Activated CD4-positive, alpha-beta T cell treated with anti-CD3 and anti-CD28 coated beads, Interleukin-2, amount 10 ng/mL, durations not matched to agents 7 days and 5 days (primary cell): ENCODE results near the gene ADRA2B. TPM values are rescaled to one million over a fixed set of nuclear protein-coding genes. Genes with fewer than 3 reads are reported as not detected.
"Not testable (repeated sequence)": the region's sequence is repeated elsewhere in the genome, so short reads cannot be mapped to it uniquely, and the experiment has no call there.

Source experiments
- CTCF ChIA-PET: fragments of 350-600 bp; sonication (Branson Sonifier 250); formaldehyde crosslinking; loops from one replicate; lab custom pipeline; 2021; ENCODE audit warnings: antibody characterized with exemption; lab: Charles Lee
- POLR2A ChIA-PET: fragments of 350-600 bp; sonication (Branson Sonifier 250); formaldehyde crosslinking; loops from one replicate; lab custom pipeline; 2021; ENCODE audit warnings: antibody characterized with exemption; lab: Charles Lee
- DNase-seq: peaks from one replicate; pipeline ENCODE4 v3.0.0-alpha.2; 2020
- H3K27ac Mint-ChIP-seq: one replicate; pipeline ENCODE4 v1.8.0; 2021; ENCODE audit warnings: mild to moderate bottlenecking, moderate library complexity, mixed read lengths
- H3K27me3 Mint-ChIP-seq: one replicate; pipeline ENCODE4 v1.8.0; 2021; ENCODE audit warnings: mixed read lengths
- H3K36me3 Mint-ChIP-seq: one replicate; pipeline ENCODE4 v1.8.0; 2021; ENCODE audit warnings: low read depth, mixed read lengths
- H3K4me1 Mint-ChIP-seq: one replicate; pipeline ENCODE4 v1.8.0; 2021; ENCODE audit warnings: mixed read lengths
- H3K4me3 Mint-ChIP-seq: one replicate; pipeline ENCODE4 v1.8.0; 2021; ENCODE audit warnings: mild to moderate bottlenecking, moderate library complexity, mixed read lengths
- H3K9me3 Mint-ChIP-seq: one replicate; pipeline ENCODE4 v1.8.0; 2021; ENCODE audit warnings: mixed read lengths
- total RNA-seq, 2 experiments: library from RNA; stranded (reverse); gene quantifications; one replicate each; pipeline ENCODE4 v1.2.3, GENCODE V29; 2021

Gene ADRA2B
- total RNA-seq: under 1 TPM in 1 of 2 experiments, not detected in 1; 0.06 TPM

- H3K36me3 Mint-ChIP-seq: no peaks in the 10 kb centered on the region
- ChIA-PET POLR2A (no interaction called here), CTCF (interaction anchor here (0.6 to 3.6 kb wide), 34 partner anchors 8 to 536 kb away, joined by 3 to 28 read pairs (median 4); partner anchors contain the start of genes ANKRD36C, ASTL and ITPRIPL1)
Observed at GRCh38 chr2:96116424-96116878, at the start of gene ADRA2B. Gene ADRA2B (minus strand): TSS chr2:96116571. CDS start chr2:96116149, 422 bp downstream.

GRCh38 chr2:96164459-96165184 is 48.3 kb upstream of the ADRA2B start:
- H3K27me3 Mint-ChIP-seq: no peaks in the 10 kb centered on the region
- H3K27ac Mint-ChIP-seq: peak overlapping the region; percentile 95
- peaks cover 5% of the 10 kb centered on the region for H3K36me3 Mint-ChIP-seq
- H3K4me3 Mint-ChIP-seq: peak overlapping the region; percentile 50
- H3K9me3 Mint-ChIP-seq: peaks cover 8% of the 10 kb centered on the region
- peak; percentile 67 for DNase-seq
- POLR2A ChIA-PET: no interaction called here
- H3K4me1 Mint-ChIP-seq: peaks cover 48% of the 10 kb centered on the region
- CTCF ChIA-PET: interaction anchor here (0.8 to 3.6 kb wide), 3 partner anchors 9 to 98 kb away, joined by 4 to 26 read pairs (median 6); no protein-coding TSS in a partner anchor

More at GRCh38 chr2:96116424-96116878, at the start of gene ADRA2B:
- Mint-ChIP-seq H3K4me3 (peak within 1 kb of the TSS; percentile 68), H3K4me1 (peaks cover 17% of the 10 kb centered on the region), H3K27me3 (peaks cover 35% of the 10 kb centered on the region), H3K9me3 (no peaks in the 10 kb centered on the region), H3K27ac (peak within 1 kb of the TSS; percentile 50)
- DNase-seq: peak; percentile 70

- Mint-ChIP-seq H3K4me1 (peaks cover 56% of the 10 kb centered on the region), H3K36me3 (peaks cover 5% of the 10 kb centered on the region), H3K9me3 (peaks cover 5% of the 10 kb centered on the region), H3K27me3 (no peaks in the 10 kb centered on the region), H3K27ac (peak overlapping the region; percentile 95), H3K4me3 (peak overlapping the region; percentile 50)
- CTCF ChIA-PET: interaction anchor here (0.6 to 3.6 kb wide), 7 partner anchors 10 to 153 kb away, joined by 3 to 26 read pairs (median 6); no protein-coding TSS in a partner anchor
- POLR2A ChIA-PET: no interaction called here
- DNase-seq: peak; percentile 54
Observed at GRCh38 chr2:96163768-96164429, 47.5 kb upstream of the ADRA2B start.

- CTCF ChIA-PET: interaction anchor here (0.6 to 3.6 kb wide), 6 partner anchors 11 to 153 kb away, joined by 3 to 26 read pairs (median 8); no protein-coding TSS in a partner anchor
- Mint-ChIP-seq H3K9me3 (peaks cover 5% of the 10 kb centered on the region), H3K36me3 (peaks cover 5% of the 10 kb centered on the region)
Observed at GRCh38 chr2:96163415-96163767, 47.0 kb upstream of the ADRA2B start.

GRCh38 chr2:96161898-96162297 is 45.5 kb upstream of the ADRA2B start:
- no peak overlapping the region for H3K4me3 Mint-ChIP-seq
- peaks cover 5% of the 10 kb centered on the region for H3K9me3 Mint-ChIP-seq
- peak overlapping the region; percentile 15 for H3K27ac Mint-ChIP-seq
- H3K36me3 Mint-ChIP-seq: peaks cover 5% of the 10 kb centered on the region
- ChIA-PET POLR2A (no interaction called here), CTCF (interaction anchor here (1.0 to 3.6 kb wide), 7 partner anchors 11 to 103 kb away, joined by 3 to 26 read pairs (median 6); partner anchors contain the start of gene ASTL)
- no peaks in the 10 kb centered on the region for H3K27me3 Mint-ChIP-seq
- DNase-seq: no peak
- H3K4me1 Mint-ChIP-seq: peaks cover 74% of the 10 kb centered on the region

More at GRCh38 chr2:96163415-96163767, 47.0 kb upstream of the ADRA2B start:
- H3K27me3 Mint-ChIP-seq: no peaks in the 10 kb centered on the region
- POLR2A ChIA-PET: no interaction called here
- H3K27ac Mint-ChIP-seq: peak overlapping the region; percentile 95
- DNase-seq: no peak
- peaks cover 61% of the 10 kb centered on the region for H3K4me1 Mint-ChIP-seq
- no peak overlapping the region for H3K4me3 Mint-ChIP-seq

- peaks cover 88% of the 10 kb centered on the region for H3K4me1 Mint-ChIP-seq
- CTCF ChIA-PET: interaction anchor here (1.2 to 2.3 kb wide), 3 partner anchors 10 to 44 kb away, joined by 3 to 12 read pairs (median 8); partner anchors contain the start of gene ADRA2B
- H3K27me3 Mint-ChIP-seq, POLR2A ChIA-PET, DNase-seq, H3K36me3 Mint-ChIP-seq, H3K27ac Mint-ChIP-seq, H3K9me3 Mint-ChIP-seq, H3K4me3 Mint-ChIP-seq: not testable (repeated sequence)
Observed at GRCh38 chr2:96160366-96160765, 44.0 kb upstream of the ADRA2B start.

GRCh38 chr2:96159084-96159830 is 42.9 kb upstream of the ADRA2B start:
- Mint-ChIP-seq H3K4me3 (peak overlapping the region; percentile 11), H3K4me1 (peaks cover 79% of the 10 kb centered on the region), H3K27me3 (no peaks in the 10 kb centered on the region), H3K36me3 (peaks cover 5% of the 10 kb centered on the region), H3K27ac (peak overlapping the region; percentile 84), H3K9me3 (peaks cover 5% of the 10 kb centered on the region)
- ChIA-PET POLR2A (no interaction called here), CTCF (interaction anchor here (1.2 to 2.3 kb wide), 6 partner anchors 9 to 137 kb away, joined by 3 to 13 read pairs (median 8); partner anchors contain the start of gene ADRA2B)
- DNase-seq: peak; percentile 37

GRCh38 chr2:96158554-96158940 is 42.2 kb upstream of the ADRA2B start:
- Mint-ChIP-seq H3K36me3 (peaks cover 5% of the 10 kb centered on the region), H3K4me3 (no peak overlapping the region), H3K27me3 (no peaks in the 10 kb centered on the region), H3K27ac (peak overlapping the region; percentile 84), H3K9me3 (peaks cover 5% of the 10 kb centered on the region), H3K4me1 (peaks cover 74% of the 10 kb centered on the region)
- ChIA-PET CTCF (interaction anchor here (1.3 to 2.0 kb wide), 5 partner anchors 8 to 136 kb away, joined by 3 to 13 read pairs (median 8); no protein-coding TSS in a partner anchor), POLR2A (no interaction called here)
- DNase-seq: no peak

- Mint-ChIP-seq H3K27ac (peak overlapping the region; percentile 84), H3K4me1 (peaks cover 73% of the 10 kb centered on the region), H3K27me3 (no peaks in the 10 kb centered on the region), H3K36me3 (peaks cover 5% of the 10 kb centered on the region), H3K9me3 (peaks cover 5% of the 10 kb centered on the region), H3K4me3 (no peak overlapping the region)
- DNase-seq: peak; percentile 69
- CTCF ChIA-PET: interaction anchor here (1.3 to 1.8 kb wide), 4 partner anchors 16 to 41 kb away, joined by 3 to 13 read pairs (median 7); no protein-coding TSS in a partner anchor
- POLR2A ChIA-PET: interaction anchor here (1.1 kb wide), 1 partner anchor 13 kb away, joined by 3 read pairs; the partner anchor contains the start of gene DUSP2
Observed at GRCh38 chr2:96157649-96158553, 41.5 kb upstream of the ADRA2B start.

GRCh38 chr2:96156926-96157648 is 40.7 kb upstream of the ADRA2B start:
- Mint-ChIP-seq H3K27ac (peak overlapping the region; percentile 84), H3K4me3 (no peak overlapping the region), H3K9me3 (peaks cover 5% of the 10 kb centered on the region), H3K36me3 (peaks cover 5% of the 10 kb centered on the region), H3K4me1 (peaks cover 72% of the 10 kb centered on the region), H3K27me3 (no peaks in the 10 kb centered on the region)
- ChIA-PET POLR2A (interaction anchor here (1.1 kb wide), 1 partner anchor 12 kb away, joined by 3 read pairs; the partner anchor contains the start of gene DUSP2), CTCF (interaction anchor here (1.0 to 1.3 kb wide), 2 partner anchors 17 to 25 kb away, joined by 4 to 6 read pairs; no protein-coding TSS in a partner anchor)
- no peak for DNase-seq
